IPS DF 6.9 (cell line): ENCODE results near the gene RAB32.

Source experiments
- DNase-seq: peaks from one replicate; pipeline ENCODE4 v3.0.0-alpha.2; 2013; ENCODE audit warnings: low read depth, low spot score
- H3K27ac ChIP-seq: one replicate; pipeline ENCODE4 v1.5.1; 2013; ENCODE audit warnings: low read length, control low read depth
- H3K27me3 ChIP-seq: 2 replicates; pipeline ENCODE4 v1.6.1; 2013; ENCODE audit warnings: mild to moderate bottlenecking, low read length; ENCODE audit not compliant: control insufficient read depth, insufficient read depth
- H3K36me3 ChIP-seq: 2 replicates; pipeline ENCODE4 v1.6.1; 2013; ENCODE audit warnings: low read length; ENCODE audit not compliant: control insufficient read depth, insufficient read depth
- H3K4me1 ChIP-seq: 2 replicates; pipeline ENCODE4 v1.6.1; 2013; ENCODE audit warnings: low read length; ENCODE audit not compliant: control insufficient read depth, insufficient read depth
- H3K4me3 ChIP-seq: 2 replicates; pipeline ENCODE4 v1.5.1; 2013; ENCODE audit warnings: mild to moderate bottlenecking, low read length
- H3K9me3 ChIP-seq: 2 replicates; pipeline ENCODE4 v1.6.1; 2013; ENCODE audit warnings: low read length, inconsistent platforms; ENCODE audit not compliant: control insufficient read depth, insufficient read depth
- WGBS: extraction: QIAGEN DNeasy Blood & Tissue Kit; methylation state at CpG from one replicate; pipeline ENCODE4 v1.1.7; 2013; ENCODE audit warnings: mixed read lengths, missing lambda C conversion rate; ENCODE audit not compliant: insufficient read length, insufficient coverage; 5-methylcytosine and 5-hydroxymethylcytosine counted together

The RAB32 gene

GRCh38 chr6:146601352-146601751 lies 57.7 kb downstream of the RAB32 start:
- H3K4me3 ChIP-seq = no peak overlapping the region
- no peaks in the 10 kb centered on the region for H3K9me3 ChIP-seq
- H3K36me3 ChIP-seq = no peaks in the 10 kb centered on the region
- no peaks in the 10 kb centered on the region for H3K27me3 ChIP-seq
- H3K27ac ChIP-seq = no peak overlapping the region
- whole genome bisulfite sequencing = no CpG with 5 or more reads among the region's 4 CpGs
- no peak for DNase-seq
- H3K4me1 ChIP-seq = no peaks in the 10 kb centered on the region; the same call in 1 of the 2 replicates

- no peak overlapping the region for H3K4me3 ChIP-seq
- no peak for DNase-seq
- no peaks in the 10 kb centered on the region for H3K27me3 ChIP-seq
- H3K4me1 ChIP-seq = no peaks in the 10 kb centered on the region; the same call in 1 of the 2 replicates
- no CpG with 5 or more reads among the region's 6 CpGs for WGBS
- H3K36me3 ChIP-seq = no peaks in the 10 kb centered on the region
- no peaks in the 10 kb centered on the region for H3K9me3 ChIP-seq
- H3K27ac ChIP-seq = no peak overlapping the region
Observed at GRCh38 chr6:146602526-146602925, 58.9 kb downstream of the RAB32 start.
